Measurements from ENCODE around the gene ITGB5. TPM values are rescaled to one million over a fixed set of nuclear protein-coding genes. Genes with fewer than 3 reads are reported as not detected.

ITGB5 gene
- total RNA-seq, 2 experiments from 2014 or later: 0.47 to 0.85 TPM

DNA sequence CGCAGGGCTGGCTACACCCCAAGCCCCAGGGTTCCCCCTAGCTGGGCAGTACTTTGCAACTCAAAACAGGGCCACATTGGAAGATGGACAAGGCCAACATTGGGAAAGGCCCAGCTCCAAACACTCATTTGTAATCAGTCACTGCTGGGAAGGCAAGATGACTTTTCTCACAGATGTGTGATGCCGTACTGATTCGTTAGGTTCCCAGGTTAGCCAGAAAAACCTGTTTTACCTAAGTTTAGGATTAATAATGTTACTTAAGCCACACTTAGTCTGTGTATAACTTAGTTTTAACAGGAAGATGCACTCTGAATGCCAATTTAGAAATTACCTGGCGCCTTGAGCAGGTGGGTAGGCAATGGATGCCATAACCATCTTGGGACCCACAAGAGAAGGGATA is 71.0 kb downstream of the ITGB5 start:
- no peaks in the 10 kb centered on the region for H3K9me3 Mint-ChIP-seq
- no peak overlapping the region for H3K4me3 Mint-ChIP-seq
- Histone ChIP-seq H3K27me3 (ENCODE audit: control insufficient read depth in 1 of 2, insufficient read depth in 2 of 2, low read length in 2 of 2) (no peaks in the 10 kb centered on the region), H3K36me3 (ENCODE audit: insufficient read depth, low read length) (no peaks in the 10 kb centered on the region), H3K4me3 (ENCODE audit: low read length) (no peak overlapping the region), H3K27ac (ENCODE audit: low read depth in 1 of 2, low read length in 2 of 2) (no peak overlapping the region), H3K9me3 (ENCODE audit: control insufficient read depth in 1 of 2, insufficient read depth in 1 of 2, low read length in 2 of 2) (no peaks in the 10 kb centered on the region), H3K4me1 (ENCODE audit: insufficient read depth, low read length) (no peaks in the 10 kb centered on the region)
- peaks cover 15% of the 10 kb centered on the region for H3K27me3 Mint-ChIP-seq
- ChIA-PET POLR2A (no interaction called here), CTCF (no interaction called here)
- H3K36me3 Mint-ChIP-seq (ENCODE audit: low read depth): no peaks in the 10 kb centered on the region
- ATAC-seq (ENCODE audit: poor library complexity): no peak
- no peak for TF ChIP-seq CTCF (IDR thresholded peaks at IDR 0.05)
- intact Hi-C loops (cut with DNase I, micrococcal nuclease): no loop called here
- no peak overlapping the region for H3K27ac Mint-ChIP-seq
- DNase-seq: no peak
- H3K4me1 Mint-ChIP-seq (ENCODE audit: low read depth): no peaks in the 10 kb centered on the region

GRCh38 chr3:124815781-124816180 is 71.4 kb downstream of the ITGB5 start:
- Histone ChIP-seq H3K9me3 (ENCODE audit: control insufficient read depth in 1 of 2, insufficient read depth in 1 of 2, low read length in 2 of 2) (no peaks in the 10 kb centered on the region), H3K27ac (ENCODE audit: low read depth in 1 of 2, low read length in 2 of 2) (no peak overlapping the region), H3K27me3 (ENCODE audit: control insufficient read depth in 1 of 2, insufficient read depth in 2 of 2, low read length in 2 of 2) (no peaks in the 10 kb centered on the region), H3K36me3 (ENCODE audit: insufficient read depth, low read length) (no peaks in the 10 kb centered on the region), H3K4me3 (ENCODE audit: low read length) (no peak overlapping the region), H3K4me1 (ENCODE audit: insufficient read depth, low read length) (no peaks in the 10 kb centered on the region)
- DNase-seq (no peak), ATAC-seq (ENCODE audit: poor library complexity) (no peak)
- Mint-ChIP-seq H3K27ac (no peak overlapping the region), H3K4me3 (no peak overlapping the region), H3K9me3 (no peaks in the 10 kb centered on the region), H3K27me3 (peaks cover 12% of the 10 kb centered on the region), H3K4me1 (ENCODE audit: low read depth) (no peaks in the 10 kb centered on the region), H3K36me3 (ENCODE audit: low read depth) (no peaks in the 10 kb centered on the region)
- intact Hi-C loops (cut with DNase I, micrococcal nuclease): no loop called here
- CTCF ChIA-PET: no interaction called here
- no peak for TF ChIP-seq CTCF (IDR thresholded peaks at IDR 0.05)
- POLR2A ChIA-PET: no interaction called here

GRCh38 chr3:124814620-124815421 is 72.3 kb downstream of the ITGB5 start:
- POLR2A ChIA-PET: interaction anchor here (0.5 kb wide), 1 partner anchor 43 kb away, joined by 3 read pairs; no protein-coding TSS in a partner anchor
- DNase-seq (no peak), ATAC-seq (ENCODE audit: poor library complexity) (no peak)
- TF ChIP-seq CTCF (IDR thresholded peaks at IDR 0.05): no peak
- Histone ChIP-seq H3K36me3 (ENCODE audit: insufficient read depth, low read length) (no peaks in the 10 kb centered on the region), H3K27me3 (ENCODE audit: control insufficient read depth in 1 of 2, insufficient read depth in 2 of 2, low read length in 2 of 2) (no peaks in the 10 kb centered on the region), H3K4me1 (ENCODE audit: insufficient read depth, low read length) (no peaks in the 10 kb centered on the region), H3K9me3 (ENCODE audit: control insufficient read depth in 1 of 2, insufficient read depth in 1 of 2, low read length in 2 of 2) (no peaks in the 10 kb centered on the region), H3K27ac (ENCODE audit: low read depth in 1 of 2, low read length in 2 of 2) (no peak overlapping the region), H3K4me3 (ENCODE audit: low read length) (no peak overlapping the region)
- Mint-ChIP-seq H3K27me3 (peaks cover 4% of the 10 kb centered on the region), H3K4me3 (no peak overlapping the region), H3K27ac (no peak overlapping the region), H3K4me1 (ENCODE audit: low read depth) (no peaks in the 10 kb centered on the region), H3K36me3 (ENCODE audit: low read depth) (no peaks in the 10 kb centered on the region), H3K9me3 (no peaks in the 10 kb centered on the region)
- CTCF ChIA-PET: no interaction called here
- intact Hi-C loops (cut with DNase I, micrococcal nuclease): no loop called here

Data from CD4-positive, alpha-beta T cell (primary cell).